K562 (cell line): ENCODE measurements around the gene PAXIP1. TPM values are rescaled to one million over a fixed set of nuclear protein-coding genes. Genes with fewer than 3 reads are reported as not detected.
A peak's percentile ranks its signal among the peaks of the same experiment; 100 is the strongest.

Source experiments
- ARID1B ChIP-seq: fragments of 450-650 bp; IDR thresholded peaks from 2 replicates; pipeline ENCODE4 v1.6.1; 2016; ENCODE audit warnings: antibody characterized with exemption, mild to moderate bottlenecking, inconsistent platforms
- ATF7 ChIP-seq: fragments of 450-650 bp; IDR thresholded peaks from 2 replicates; pipeline ENCODE4 v1.7.1; 2014; ENCODE audit warnings: mild to moderate bottlenecking, moderate library complexity
- CBFA2T3 ChIP-seq: fragments of 450-650 bp; IDR thresholded peaks from 2 replicates; pipeline ENCODE4 v1.6.1; 2017
- CREB3 ChIP-seq: fragments of 450-650 bp; conservative IDR thresholded peaks from 2 replicates; pipeline ENCODE4 v1.6.1; 2016; ENCODE audit warnings: missing genetic modification characterization, low read depth, mild to moderate bottlenecking, missing compliant biosample characterization, moderate library complexity
- ELF1 ChIP-seq: fragments of 200-800 bp; sonication (Bioruptor generic); IDR thresholded peaks from 2 replicates; pipeline ENCODE4 v1.6.1; 2016; ENCODE audit warnings: missing genetic modification characterization, missing compliant biosample characterization
- HDAC1 ChIP-seq, 2 experiments: fragments of 450-650 bp; IDR thresholded peaks; 2 replicates each; pipeline ENCODE4 v1.6.1; 2016 to 2017; ENCODE audit warnings: inconsistent platforms in 1 of 2, mild to moderate bottlenecking in 1 of 2, moderate library complexity in 1 of 2
- L3MBTL2 ChIP-seq: fragments of 450-650 bp; IDR thresholded peaks from 2 replicates; pipeline ENCODE4 v1.6.1; 2016; ENCODE audit warnings: mild to moderate bottlenecking, moderate library complexity
- MAZ ChIP-seq, 2 experiments: fragments of 450-650 bp in 1 of 2; sonication (generic) in 1 of 2; formaldehyde crosslinking; IDR thresholded peaks in 1 of 2; conservative IDR thresholded peaks in 1 of 2; 2 replicates each; pipeline versions ENCODE4 v1.4.0 to v1.5.0; 2020; ENCODE audit warnings: mild to moderate bottlenecking in 1 of 2, missing genetic modification reagents in 1 of 2
- NR2C2 ChIP-seq, 2 experiments: fragments of 200-800 bp in 1 of 2; sonication (Bioruptor generic) in 1 of 2; sonication (generic) in 1 of 2; formaldehyde crosslinking in 1 of 2; IDR thresholded peaks; 2 replicates each; pipeline versions ENCODE4 v1.6.1 to v1.8.0; 2016 to 2022; ENCODE audit warnings: mild to moderate bottlenecking in 1 of 2, missing compliant biosample characterization in 1 of 2, missing genetic modification characterization in 1 of 2, missing genetic modification reagents in 1 of 2
- POLR3G ChIP-seq: IDR thresholded peaks from 2 replicates; pipeline ENCODE4 v1.6.1; 2011; ENCODE audit not compliant: insufficient read length, insufficient replicate concordance; ENCODE audit errors: extremely low read depth
- RCOR1 ChIP-seq, 2 experiments: IDR thresholded peaks; 2 replicates each; pipeline ENCODE4 v1.6.1; 2012; ENCODE audit warnings: low read depth in 2 of 2, low read length in 2 of 2, borderline replicate concordance in 1 of 2, improper control_type of control experiment in 1 of 2
- SAP30 ChIP-seq: fragments of 200-600 bp; sonication (generic); IDR thresholded peaks from 2 replicates; pipeline ENCODE4 v1.6.1; 2012; ENCODE audit warnings: borderline replicate concordance, low read depth, mild to moderate bottlenecking, moderate library complexity, low read length, control low read depth, inconsistent platforms; ENCODE audit not compliant: insufficient read depth, poor library complexity, severe bottlenecking
- SIX5 ChIP-seq, 2 experiments: IDR thresholded peaks; 2 replicates each; pipeline ENCODE4 v1.6.1; 2011; ENCODE audit warnings: low read length in 2 of 2, borderline replicate concordance in 1 of 2, low read depth in 1 of 2, mild to moderate bottlenecking in 1 of 2, moderate library complexity in 1 of 2; ENCODE audit not compliant: insufficient read depth in 1 of 2
- SNRNP70 ChIP-seq: fragments of 200-400 bp; formaldehyde crosslinking; optimal IDR thresholded peaks from 2 replicates; pipeline ENCODE3; 2017; ENCODE audit warnings: low read depth, low read length
- TOE1 ChIP-seq, 2 experiments: fragments of 450-650 bp in 1 of 2; sonication (generic) in 1 of 2; formaldehyde crosslinking in 1 of 2; IDR thresholded peaks; 2 replicates each; pipeline versions ENCODE4 v1.7.1 to v1.8.0; 2016 to 2022; ENCODE audit warnings: borderline replicate concordance in 2 of 2, mild to moderate bottlenecking in 2 of 2, antibody characterized with exemption in 1 of 2, inconsistent platforms in 1 of 2, low read depth in 1 of 2, missing genetic modification reagents in 1 of 2, moderate library complexity in 1 of 2
- ZC3H11A ChIP-seq: IDR thresholded peaks from 2 replicates; pipeline ENCODE4 v1.6.1; 2012; ENCODE audit warnings: low read depth, low read length, improper control_type of control experiment
- ZNF408 ChIP-seq: fragments of 250-450 bp; sonication (Bioruptor Pico); IDR thresholded peaks from 2 replicates; pipeline ENCODE4 v1.4.0; 2020; ENCODE audit warnings: low read depth, mild to moderate bottlenecking, moderate library complexity
- polyA plus RNA-seq, 8 experiments: library from polyadenylated mRNA; depleted of rRNA in 4 of 8; stranded (reverse) in 5 of 8; unstranded in 3 of 8; fragments of >200 nt; fragmentation: Nextera tagmentation in 2 of 8; fragmentation: Illumina TruSeq in 1 of 8; extraction: Ambion mirVana in 2 of 8; extraction: Trizol in 1 of 8; gene quantifications; 2 replicates each; pipeline versions ENCODE4 v1.2.1 to v1.2.3, GENCODE V29; 2011 to 2014; ENCODE audit warnings: inconsistent platforms in 1 of 8, missing spikeins in 1 of 8
- total RNA-seq, 7 experiments: library from RNA; depleted of rRNA in 6 of 7; stranded (reverse); fragments of >200 nt in 6 of 7; fragmentation: Illumina TruSeq in 2 of 7; extraction: Trizol in 2 of 7; gene quantifications; 2 replicates each; pipeline versions ENCODE4 v1.2.1 to v1.2.3, GENCODE V29; 2011 to 2021; ENCODE audit warnings: low replicate concordance in 1 of 7
- TF ChIP-seq, protein P1 (sequence below), 2 experiments: IDR thresholded peaks; 2 replicates each; pipeline ENCODE4 v1.6.1; 2012; ENCODE audit warnings: improper control_type of control experiment in 2 of 2, low read depth in 2 of 2, low read length in 2 of 2, borderline replicate concordance in 1 of 2
- TF ChIP-seq, protein P2 (sequence below), 2 experiments: fragments of 450-650 bp in 1 of 2; sonication (generic) in 1 of 2; formaldehyde crosslinking; conservative IDR thresholded peaks; 2 replicates each; pipeline versions ENCODE4 v1.4.0 to v1.8.1; 2020 to 2022; ENCODE audit warnings: mild to moderate bottlenecking in 1 of 2, missing genetic modification reagents in 1 of 2

The PAXIP1 gene
- total and polyA plus RNA-seq, 9 of the 15 experiments (the other 6 are each of a cell fraction or from before 2014, with no cell fraction given) = 9.7 to 37.9 (median 28.4) TPM

- TF ChIP-seq, protein P1, sequence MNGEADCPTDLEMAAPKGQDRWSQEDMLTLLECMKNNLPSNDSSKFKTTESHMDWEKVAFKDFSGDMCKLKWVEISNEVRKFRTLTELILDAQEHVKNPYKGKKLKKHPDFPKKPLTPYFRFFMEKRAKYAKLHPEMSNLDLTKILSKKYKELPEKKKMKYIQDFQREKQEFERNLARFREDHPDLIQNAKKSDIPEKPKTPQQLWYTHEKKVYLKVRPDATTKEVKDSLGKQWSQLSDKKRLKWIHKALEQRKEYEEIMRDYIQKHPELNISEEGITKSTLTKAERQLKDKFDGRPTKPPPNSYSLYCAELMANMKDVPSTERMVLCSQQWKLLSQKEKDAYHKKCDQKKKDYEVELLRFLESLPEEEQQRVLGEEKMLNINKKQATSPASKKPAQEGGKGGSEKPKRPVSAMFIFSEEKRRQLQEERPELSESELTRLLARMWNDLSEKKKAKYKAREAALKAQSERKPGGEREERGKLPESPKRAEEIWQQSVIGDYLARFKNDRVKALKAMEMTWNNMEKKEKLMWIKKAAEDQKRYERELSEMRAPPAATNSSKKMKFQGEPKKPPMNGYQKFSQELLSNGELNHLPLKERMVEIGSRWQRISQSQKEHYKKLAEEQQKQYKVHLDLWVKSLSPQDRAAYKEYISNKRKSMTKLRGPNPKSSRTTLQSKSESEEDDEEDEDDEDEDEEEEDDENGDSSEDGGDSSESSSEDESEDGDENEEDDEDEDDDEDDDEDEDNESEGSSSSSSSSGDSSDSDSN (IDR thresholded peaks at IDR 0.05; ENCODE audit: borderline replicate concordance in 1 of 2, low read depth in 2 of 2, low read length in 2 of 2) = peak in 1 of 2 experiments; percentile 70; a peak in 1 of 4 replicates
- TF ChIP-seq ATF7 (peak; percentile 93), SAP30 (no peak), POLR3G (no peak), SNRNP70 (no peak), ZC3H11A (no peak), CBFA2T3 (no peak), CREB3 (tag) (no peak), SIX5 (IDR thresholded peaks at IDR 0.05; ENCODE audit: borderline replicate concordance in 1 of 2, insufficient read depth in 1 of 2, low read depth in 1 of 2, low read length in 2 of 2) (no peak), HDAC1 (IDR thresholded peaks at IDR 0.05) (peak in 1 of 2 experiments; percentile 15; a peak in 1 of 4 replicates), ARID1B (peak; percentile 33; the same call in 1 of the 2 replicates), NR2C2 (CRISPR knock-in tag; IDR thresholded peaks at IDR 0.05) (no peak), NR2C2 (tag; IDR thresholded peaks at IDR 0.05) (peak; percentile 62; the same call in 1 of the 2 replicates), MAZ (CRISPR knock-in tag; conservative IDR thresholded peaks at IDR 0.05 in 1 of 2, IDR thresholded peaks at IDR 0.05 in 1 of 2) (peak in 1 of 2 experiments; percentile 8; a peak in 1 of 4 replicates), L3MBTL2 (peak; percentile 67), RCOR1 (IDR thresholded peaks at IDR 0.05; ENCODE audit: borderline replicate concordance in 1 of 2, low read depth in 2 of 2, low read length in 2 of 2) (peak in 1 of 2 experiments; percentile 69; a peak in 1 of 4 replicates), ZNF408 (no peak), ELF1 (tag) (no peak), TOE1 (IDR thresholded peaks at IDR 0.05; ENCODE audit: borderline replicate concordance) (0 out of 2 replicates have a peak, but pooled peaks have one; percentile 13), TOE1 (CRISPR knock-in tag; IDR thresholded peaks at IDR 0.05; ENCODE audit: borderline replicate concordance, low read depth) (no peak)
- TF ChIP-seq, protein P2, sequence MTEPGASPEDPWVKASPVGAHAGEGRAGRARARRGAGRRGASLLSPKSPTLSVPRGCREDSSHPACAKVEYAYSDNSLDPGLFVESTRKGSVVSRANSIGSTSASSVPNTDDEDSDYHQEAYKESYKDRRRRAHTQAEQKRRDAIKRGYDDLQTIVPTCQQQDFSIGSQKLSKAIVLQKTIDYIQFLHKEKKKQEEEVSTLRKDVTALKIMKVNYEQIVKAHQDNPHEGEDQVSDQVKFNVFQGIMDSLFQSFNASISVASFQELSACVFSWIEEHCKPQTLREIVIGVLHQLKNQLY (CRISPR knock-in tag; conservative IDR thresholded peaks at IDR 0.05) = no peak
These were observed 74.6 kb downstream of the PAXIP1 start (continued) for GRCh38 chr7:154928136-154929005.
